Erythroblast (primary cell): ENCODE measurements around the gene SLC50A1.

ENCODE experiments used
- GATA1 ChIP-seq: IDR thresholded peaks from 2 replicates; pipeline ENCODE4 v1.6.1; 2011; ENCODE audit warnings: low read depth, mild to moderate bottlenecking, control low read depth, low read length, moderate library complexity
- POLR2A ChIP-seq: IDR thresholded peaks from 2 replicates; pipeline ENCODE4 v1.6.1; 2011; ENCODE audit warnings: mild to moderate bottlenecking, low read length

- no peak for TF ChIP-seq POLR2A
- TF ChIP-seq GATA1 = no peak
These were observed 44.3 kb upstream of the SLC50A1 start for GRCh38 chr1:155091071-155092051.
